ENCODE data around the gene UHRF1.

GRCh38 chr19:4974880-4975469 is 65.7 kb downstream of the UHRF1 start:
- TF ChIP-seq CTCF (IDR thresholded peaks at IDR 0.05; ENCODE audit: low read length) (no peak), EZH2 (IDR thresholded peaks at IDR 0.05; ENCODE audit: borderline replicate concordance, low read length) (no peak)

All from OCI-LY1 (cell line).